HG02798 (cell line): ENCODE data around the gene PTGFRN.

Experiments
- ATAC-seq: cut with Tn5 transposase; IDR thresholded peaks from one replicate; pipeline ENCODE4 v1.9.1; 2021; ENCODE audit warnings: mild to moderate bottlenecking; ENCODE audit not compliant: unreplicated experiment, poor library complexity

Gene PTGFRN

GRCh38 chr1:116886291-116886878 lies 23.3 kb upstream of the PTGFRN start:
- ATAC-seq = no peak

GRCh38 chr1:116887212-116887611 lies 22.5 kb upstream of the PTGFRN start:
- no peak for ATAC-seq

GRCh38 chr1:116889380-116889779 lies 20.3 kb upstream of the PTGFRN start:
- ATAC-seq = no peak

GRCh38 chr1:116891396-116892079 lies 18.2 kb upstream of the PTGFRN start:
- no peak for ATAC-seq

GRCh38 chr1:116895073-116895472 lies 14.6 kb upstream of the PTGFRN start:
- no peak for ATAC-seq

- ATAC-seq = no peak
These were observed 10.2 kb upstream of the PTGFRN start for GRCh38 chr1:116899529-116899928.

- no peak for ATAC-seq
These were observed 9.0 kb upstream of the PTGFRN start for GRCh38 chr1:116900471-116901365.

- ATAC-seq = no peak
These were observed 7.7 kb upstream of the PTGFRN start for GRCh38 chr1:116902027-116902426.

GRCh38 chr1:116902723-116903383 lies 6.9 kb upstream of the PTGFRN start:
- ATAC-seq = no peak

- ATAC-seq = no peak
These were observed 4.9 kb upstream of the PTGFRN start for GRCh38 chr1:116904791-116905320.

- no peak for ATAC-seq
These were observed 2.9 kb upstream of the PTGFRN start for GRCh38 chr1:116906812-116907211.

GRCh38 chr1:116907351-116907750 lies 2.4 kb upstream of the PTGFRN start:
- ATAC-seq = no peak

- ATAC-seq = no peak
These were observed 1.4 kb upstream of the PTGFRN start for GRCh38 chr1:116908266-116908665.

- ATAC-seq = no peak
These were observed 750 bp upstream of the PTGFRN start for GRCh38 chr1:116908820-116909511.

- no peak for ATAC-seq
These were observed 867 bp downstream of the PTGFRN start for GRCh38 chr1:116910379-116911187.

GRCh38 chr1:116911188-116911553 lies 1.5 kb downstream of the PTGFRN start:
- ATAC-seq = no peak

GRCh38 chr1:116911779-116912469 lies 2.2 kb downstream of the PTGFRN start:
- no peak for ATAC-seq

- ATAC-seq = no peak
These were observed 3.1 kb downstream of the PTGFRN start for GRCh38 chr1:116912846-116913245.

GRCh38 chr1:116913941-116914340 lies 4.2 kb downstream of the PTGFRN start:
- ATAC-seq = no peak
